GM19395 (cell line): Measurements from ENCODE around the gene ALG3.

Experiments
- ATAC-seq: cut with Tn5 transposase; IDR thresholded peaks from one replicate; pipeline ENCODE4 v1.9.1; 2021; ENCODE audit warnings: mild to moderate bottlenecking, moderate library complexity; ENCODE audit not compliant: unreplicated experiment

The ALG3 gene

DNA sequence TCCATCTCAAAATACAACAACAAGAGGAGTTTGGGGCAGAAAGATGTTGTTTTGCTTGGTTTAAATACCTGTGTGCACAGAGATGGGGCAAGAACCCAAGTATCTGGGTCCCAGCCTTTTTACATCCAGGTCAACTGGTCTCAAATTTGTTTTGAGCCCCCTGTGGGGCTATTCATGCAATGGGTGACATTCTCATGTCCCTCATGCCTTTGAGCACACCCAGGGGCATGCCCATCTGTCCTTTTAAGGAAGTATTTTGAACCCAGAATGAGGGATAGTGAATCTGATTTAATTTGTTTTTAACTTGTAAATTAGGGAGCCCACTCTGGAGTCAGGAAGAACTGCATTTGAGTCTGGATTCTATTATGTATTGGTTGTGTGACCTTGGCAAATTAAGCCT lies 47.9 kb downstream of the ALG3 start:
- ATAC-seq = no peak

DNA sequence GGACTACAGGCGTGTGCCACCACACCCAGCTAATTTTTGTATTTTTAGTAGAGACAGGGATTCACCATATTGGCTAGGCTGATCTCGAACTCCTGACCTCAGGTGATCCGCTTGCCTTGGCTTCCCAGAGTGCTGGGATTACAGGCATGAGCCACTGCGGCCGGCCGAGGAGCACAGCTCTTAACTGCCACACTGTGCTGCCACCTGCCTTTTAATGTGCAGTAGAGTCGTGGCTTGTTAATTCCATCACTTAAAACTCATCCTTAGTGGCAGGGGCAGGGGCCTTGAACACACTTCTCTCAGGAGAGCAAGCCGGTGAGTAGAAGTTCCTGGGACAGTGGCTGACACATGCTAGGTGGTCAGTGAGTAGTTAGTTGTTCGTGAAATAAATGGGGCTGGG lies 50.3 kb downstream of the ALG3 start:
- ATAC-seq = no peak

DNA sequence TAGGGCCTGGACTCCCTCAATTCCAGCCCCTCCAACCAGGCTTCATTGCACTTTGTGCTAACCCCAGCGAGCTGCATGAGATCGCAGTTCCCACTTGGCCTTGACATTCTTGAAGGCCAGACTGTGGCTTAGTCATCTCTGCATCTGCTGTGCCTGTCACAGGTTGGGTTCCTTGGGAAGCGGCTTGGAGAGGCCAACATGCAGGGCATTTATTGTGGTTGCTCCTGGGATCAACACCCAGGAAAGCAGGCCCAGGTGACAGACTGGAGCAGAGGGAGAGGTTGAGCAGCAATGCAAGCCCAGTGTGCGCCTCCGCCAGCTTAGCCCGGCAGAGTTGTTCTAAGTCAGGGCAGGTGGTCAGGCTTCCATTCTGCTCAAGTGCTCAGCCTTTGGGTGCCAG lies 52.2 kb downstream of the ALG3 start:
- ATAC-seq = no peak

DNA sequence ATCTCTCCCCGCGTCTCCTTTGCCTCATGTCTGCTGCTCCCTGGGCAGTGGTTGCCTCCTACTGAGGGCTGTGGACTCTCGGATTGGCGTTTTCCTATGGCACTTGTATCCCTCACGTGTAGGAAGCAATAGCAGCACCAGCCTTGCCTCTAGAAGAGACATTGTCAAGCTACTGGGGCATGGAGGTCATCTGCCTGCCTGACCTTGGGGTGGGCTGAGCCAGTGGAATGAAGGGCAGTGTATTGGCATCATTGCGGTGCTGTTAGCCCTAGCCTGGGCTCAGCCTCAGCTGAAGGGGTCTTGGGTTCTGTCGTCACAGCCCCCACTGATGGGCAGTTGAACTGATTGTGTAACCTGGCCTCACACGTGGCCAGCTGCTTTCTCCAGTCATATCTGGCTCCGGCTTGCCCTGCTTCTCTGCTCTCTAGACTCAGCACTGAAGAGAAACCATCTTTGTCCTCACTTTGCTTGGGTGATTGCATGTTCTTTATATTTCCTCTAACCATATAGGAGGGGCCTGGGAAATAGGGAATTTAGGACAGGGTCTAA lies 54.7 kb downstream of the ALG3 start:
- ATAC-seq = no peak

DNA sequence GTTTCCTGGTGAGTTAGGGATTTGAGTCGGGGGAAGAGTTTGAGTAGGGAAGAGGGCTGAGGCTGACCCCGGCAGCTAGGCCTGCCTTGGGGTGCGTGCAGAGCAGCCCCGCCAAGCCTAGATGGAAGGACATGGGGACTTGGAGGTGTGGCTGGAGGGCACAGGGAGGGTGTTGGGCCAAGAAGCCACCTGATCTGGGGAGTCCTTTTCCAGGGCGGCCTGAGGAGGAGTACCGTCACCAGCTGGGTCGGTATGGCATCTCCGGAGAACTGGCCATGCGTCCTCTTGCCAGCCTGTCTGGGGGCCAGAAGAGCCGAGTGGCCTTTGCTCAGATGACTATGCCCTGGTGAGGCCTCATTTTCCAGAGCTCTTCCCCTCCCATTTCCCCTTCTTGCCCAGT lies 55.9 kb downstream of the ALG3 start:
- no peak for ATAC-seq
